SK-N-MC (cell line): ENCODE results near the gene GNA14.

Experiments
- DNase-seq: peaks from one replicate; pipeline ENCODE4 v3.0.0-alpha.2; 2011; ENCODE audit warnings: low read depth, low spot score
- H3K27ac ChIP-seq: fragments of 200-600 bp; sonication (generic); 2 replicates; pipeline ENCODE4 v1.5.1; 2016; ENCODE audit warnings: mixed run types
- H3K36me3 ChIP-seq: fragments of 200-600 bp; sonication (generic); 2 replicates; pipeline ENCODE4 v1.6.1; 2017; ENCODE audit warnings: antibody characterized with exemption, low read length, mixed read lengths; ENCODE audit not compliant: insufficient read depth
- H3K4me3 ChIP-seq: fragments of 200-600 bp; sonication (generic); 2 replicates; pipeline ENCODE4 v1.5.1; 2016
- H3K9ac ChIP-seq: fragments of 200-600 bp; sonication (generic); 2 replicates; pipeline ENCODE4 v1.8.0; 2017; ENCODE audit warnings: mixed run types, mixed read lengths; ENCODE audit not compliant: insufficient read length
- H3K9me3 ChIP-seq: fragments of 200-600 bp; sonication (generic); 2 replicates; pipeline ENCODE4 v1.6.1; 2017; ENCODE audit warnings: low read depth, mild to moderate bottlenecking, antibody characterized with exemption, low read length, moderate library complexity, mixed read lengths
- EZH2 ChIP-seq: fragments of 200-600 bp; sonication (generic); IDR thresholded peaks from one replicate; pipeline ENCODE4 v1.6.1; 2017; ENCODE audit warnings: antibody characterized with exemption
- FOXP2 ChIP-seq: optimal IDR thresholded peaks from 2 replicates; pipeline ENCODE3; 2011; ENCODE audit warnings: mild to moderate bottlenecking, moderate library complexity; ENCODE audit not compliant: insufficient read depth; ENCODE audit errors: extremely low read length, control extremely low read depth
- POLR2AphosphoS5 ChIP-seq: IDR thresholded peaks from 2 replicates; pipeline ENCODE4 v1.6.1; 2012; ENCODE audit warnings: mild to moderate bottlenecking, low read depth, low read length, borderline replicate concordance

Gene GNA14

GRCh38 chr9:77486463-77486862 is 161.7 kb downstream of the GNA14 start:
- H3K4me3 ChIP-seq = no peak overlapping the region
- TF ChIP-seq FOXP2 (no peak), EZH2 (no peak), POLR2AphosphoS5 (no peak)

GRCh38 chr9:77475641-77476473 is 172.3 kb downstream of the GNA14 start:
- peaks cover 6% of the 10 kb centered on the region; the same call in 1 of the 2 replicates for H3K9me3 ChIP-seq
- TF ChIP-seq POLR2AphosphoS5 (no peak), EZH2 (no peak), FOXP2 (no peak)
- H3K36me3 ChIP-seq = no peaks in the 10 kb centered on the region
- H3K4me3 ChIP-seq = no peak overlapping the region
- H3K27ac ChIP-seq = no peak overlapping the region
- no peak for DNase-seq
- no peak overlapping the region for H3K9ac ChIP-seq

More at GRCh38 chr9:77486463-77486862, 161.7 kb downstream of the GNA14 start:
- no peak for DNase-seq
- H3K9ac ChIP-seq = no peak overlapping the region
- H3K9me3 ChIP-seq = no peaks in the 10 kb centered on the region
- no peak overlapping the region for H3K27ac ChIP-seq
- H3K36me3 ChIP-seq = no peaks in the 10 kb centered on the region

- TF ChIP-seq POLR2AphosphoS5 (no peak), FOXP2 (no peak), EZH2 (no peak)
- H3K36me3 ChIP-seq = no peaks in the 10 kb centered on the region
- peaks cover 6% of the 10 kb centered on the region; the same call in 1 of the 2 replicates for H3K9me3 ChIP-seq
- H3K4me3 ChIP-seq = no peak overlapping the region
- no peak overlapping the region for H3K27ac ChIP-seq
- H3K9ac ChIP-seq = no peak overlapping the region
- no peak for DNase-seq
These were observed 173.2 kb downstream of the GNA14 start for GRCh38 chr9:77474936-77475335.

DNA sequence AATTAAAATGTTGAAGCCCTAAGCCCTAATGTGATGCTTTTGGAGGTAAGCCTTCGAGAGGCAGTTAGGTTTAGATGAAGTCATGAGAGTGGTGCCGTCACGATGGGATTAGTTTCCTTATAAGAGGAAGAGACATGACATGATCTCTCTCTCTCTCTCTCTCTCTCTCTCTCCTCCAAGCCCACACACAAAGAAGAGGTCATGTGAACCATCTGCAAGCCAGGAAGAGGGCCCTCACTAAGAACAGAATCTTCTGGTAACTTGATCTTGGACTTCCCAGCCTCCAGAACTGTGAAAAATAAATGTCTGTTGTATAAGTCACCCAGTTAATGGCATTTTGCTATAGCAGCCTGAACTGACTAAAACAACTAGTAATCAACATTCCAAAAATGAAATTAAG is 175.5 kb downstream of the GNA14 start:
- H3K36me3 ChIP-seq = no peaks in the 10 kb centered on the region
- no peak for DNase-seq
- no peak overlapping the region for H3K4me3 ChIP-seq
- TF ChIP-seq POLR2AphosphoS5 = no peak
- TF ChIP-seq FOXP2 = no peak
- no peak for TF ChIP-seq EZH2
- peaks cover 6% of the 10 kb centered on the region; the same call in 1 of the 2 replicates for H3K9me3 ChIP-seq
- no peak overlapping the region for H3K27ac ChIP-seq
- no peak overlapping the region for H3K9ac ChIP-seq

DNA sequence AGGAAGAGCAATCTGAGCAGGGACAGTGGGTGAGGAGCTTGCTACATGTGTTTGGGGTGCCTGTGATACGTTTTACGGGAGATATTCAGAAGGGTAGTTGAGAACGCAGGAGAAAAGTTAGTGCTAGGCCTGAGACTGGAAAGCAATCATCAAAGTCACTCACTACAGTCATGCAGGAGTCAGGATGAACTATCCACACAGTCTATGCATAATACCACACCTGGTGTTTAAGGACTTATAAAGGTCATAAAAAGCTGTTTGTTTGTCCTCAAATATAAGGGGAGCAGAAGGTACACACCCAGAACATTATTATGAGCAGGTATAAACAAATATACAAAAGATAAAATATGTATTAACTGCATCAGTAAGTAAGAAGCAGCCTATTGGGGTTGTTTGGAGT is 176.6 kb downstream of the GNA14 start:
- TF ChIP-seq POLR2AphosphoS5 = no peak
- TF ChIP-seq EZH2 = no peak
- no peak for TF ChIP-seq FOXP2
- Histone ChIP-seq H3K4me3 (no peak overlapping the region), H3K27ac (no peak overlapping the region), H3K9ac (no peak overlapping the region), H3K9me3 (peaks cover 6% of the 10 kb centered on the region; the same call in 1 of the 2 replicates), H3K36me3 (no peaks in the 10 kb centered on the region)
- no peak for DNase-seq

- no peak overlapping the region for H3K4me3 ChIP-seq
- H3K27ac ChIP-seq = no peak overlapping the region
- H3K9ac ChIP-seq = no peak overlapping the region
- no peaks in the 10 kb centered on the region for H3K36me3 ChIP-seq
- TF ChIP-seq POLR2AphosphoS5 = no peak
- no peak for TF ChIP-seq EZH2
- no peak for TF ChIP-seq FOXP2
- DNase-seq = no peak
- H3K9me3 ChIP-seq = peaks cover 6% of the 10 kb centered on the region; the same call in 1 of the 2 replicates
These were observed 178.4 kb downstream of the GNA14 start for GRCh38 chr9:77469515-77470231.

DNA sequence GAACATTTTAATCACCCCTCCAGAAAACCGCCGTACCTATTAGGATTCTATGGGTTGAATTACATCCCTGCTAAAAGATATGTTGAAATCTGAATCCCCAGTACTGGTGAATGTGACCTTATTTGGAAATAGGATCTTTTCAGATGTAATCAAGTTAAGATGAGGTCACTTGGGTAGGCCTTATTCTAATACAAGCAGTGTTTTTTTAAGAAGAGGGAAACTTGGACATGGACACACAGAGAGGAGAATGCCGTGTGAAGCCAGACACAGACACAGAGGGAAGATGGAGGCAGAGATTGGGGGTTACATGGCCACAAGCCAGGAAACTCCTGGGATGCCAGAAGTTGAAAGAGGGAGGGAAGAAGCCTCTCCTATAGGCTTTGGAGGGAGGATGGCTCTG is 183.5 kb downstream of the GNA14 start:
- H3K9ac ChIP-seq = no peak overlapping the region
- no peak overlapping the region for H3K27ac ChIP-seq
- H3K36me3 ChIP-seq = no peaks in the 10 kb centered on the region
- DNase-seq = no peak
- H3K4me3 ChIP-seq = no peak overlapping the region
- H3K9me3 ChIP-seq = no peaks in the 10 kb centered on the region
- TF ChIP-seq EZH2 (no peak), POLR2AphosphoS5 (no peak)

GRCh38 chr9:77463151-77463550 is 185.0 kb downstream of the GNA14 start:
- Histone ChIP-seq H3K9me3 (no peaks in the 10 kb centered on the region), H3K36me3 (no peaks in the 10 kb centered on the region), H3K9ac (no peak overlapping the region), H3K4me3 (no peak overlapping the region), H3K27ac (no peak overlapping the region)
- TF ChIP-seq FOXP2 = no peak
- no peak for TF ChIP-seq POLR2AphosphoS5
- no peak for TF ChIP-seq EZH2
- DNase-seq = no peak
